ENCODE data around the gene OTOG.

GRCh38 chr11:17604915-17605233, 57.8 kb downstream of the OTOG start:
- TF ChIP-seq CTCF (IDR thresholded peaks at IDR 0.05; ENCODE audit: low read length) (no peak), EZH2 (optimal IDR thresholded peaks at IDR 0.05; ENCODE audit: low read depth, low read length) (no peak)
